Nephron (organoid): Measurements from ENCODE around the gene GPSM1.

ENCODE experiments used
- H3K27ac Mint-ChIP-seq, 3 experiments: 2 replicates each; pipeline ENCODE4 v1.8.0; 2020; ENCODE audit warnings: mixed read lengths in 3 of 3, mild to moderate bottlenecking in 2 of 3, moderate library complexity in 1 of 3
- H3K27me3 Mint-ChIP-seq: 2 replicates; pipeline ENCODE4 v1.8.0; 2021; ENCODE audit warnings: low read depth, mild to moderate bottlenecking, moderate library complexity, mixed read lengths
- H3K36me3 Mint-ChIP-seq: 2 replicates; pipeline ENCODE4 v1.8.0; 2020; ENCODE audit warnings: low read depth, mixed read lengths
- H3K4me1 Mint-ChIP-seq: 2 replicates; pipeline ENCODE4 v1.8.0; 2020; ENCODE audit warnings: mixed read lengths
- H3K4me3 Mint-ChIP-seq, 3 experiments: 2 replicates each; pipeline ENCODE4 v1.8.0; 2020; ENCODE audit warnings: mild to moderate bottlenecking in 3 of 3, mixed read lengths in 3 of 3, moderate library complexity in 2 of 3
- H3K9me3 Mint-ChIP-seq: 2 replicates; pipeline ENCODE4 v1.8.0; 2020; ENCODE audit warnings: mixed read lengths
- CTCF ChIP-seq, 3 experiments: fragments of 200-600 bp; sonication (generic); IDR thresholded peaks; one replicate each; pipeline ENCODE4 v1.5.0; 2021; ENCODE audit warnings: antibody characterized with exemption in 3 of 3; ENCODE audit not compliant: unreplicated experiment in 3 of 3

Gene GPSM1

GRCh38 chr9:136321561-136321960 lies 5.8 kb upstream of the GPSM1 start:
- no peak for TF ChIP-seq CTCF (IDR thresholded peaks at IDR 0.05; ENCODE audit: unreplicated experiment in 3 of 3)
- H3K27me3 Mint-ChIP-seq, result peaks cover 6% of the 10 kb centered on the region

GRCh38 chr9:136322756-136323330 lies 4.5 kb upstream of the GPSM1 start:
- peaks cover 3% of the 10 kb centered on the region for H3K9me3 Mint-ChIP-seq
- TF ChIP-seq CTCF (IDR thresholded peaks at IDR 0.05; ENCODE audit: unreplicated experiment in 3 of 3), result no peak
- no peaks in the 10 kb centered on the region for H3K36me3 Mint-ChIP-seq
- no peak overlapping the region for H3K4me3 Mint-ChIP-seq
- H3K4me1 Mint-ChIP-seq, result peaks cover 12% of the 10 kb centered on the region
- H3K27ac Mint-ChIP-seq, result peak overlapping the region in 2 of 3 experiments; percentile 68
- H3K27me3 Mint-ChIP-seq, result peaks cover 6% of the 10 kb centered on the region

More at GRCh38 chr9:136321561-136321960, 5.8 kb upstream of the GPSM1 start:
- no peak overlapping the region for H3K4me3 Mint-ChIP-seq
- no peak overlapping the region for H3K27ac Mint-ChIP-seq
- peaks cover 12% of the 10 kb centered on the region for H3K4me1 Mint-ChIP-seq
- peaks cover 5% of the 10 kb centered on the region for H3K9me3 Mint-ChIP-seq
- H3K36me3 Mint-ChIP-seq, result peaks cover under 1% of the 10 kb centered on the region

- H3K27ac Mint-ChIP-seq, result peak overlapping the region in 2 of 3 experiments; percentile 48 to 70
- peaks cover 3% of the 10 kb centered on the region for H3K9me3 Mint-ChIP-seq
- TF ChIP-seq CTCF (IDR thresholded peaks at IDR 0.05; ENCODE audit: unreplicated experiment in 3 of 3), result no peak
- peaks cover 12% of the 10 kb centered on the region for H3K4me1 Mint-ChIP-seq
- no peak overlapping the region for H3K4me3 Mint-ChIP-seq
- H3K27me3 Mint-ChIP-seq, result peaks cover 6% of the 10 kb centered on the region
- no peaks in the 10 kb centered on the region for H3K36me3 Mint-ChIP-seq
These were observed 4.0 kb upstream of the GPSM1 start for GRCh38 chr9:136323371-136323789.

GRCh38 chr9:136324501-136325300 lies 2.6 kb upstream of the GPSM1 start:
- TF ChIP-seq CTCF (IDR thresholded peaks at IDR 0.05; ENCODE audit: unreplicated experiment in 3 of 3), result no peak
- Mint-ChIP-seq H3K4me1 (peaks cover 22% of the 10 kb centered on the region), H3K27ac (peak overlapping the region in 1 of 3 experiments; percentile 94), H3K36me3 (no peaks in the 10 kb centered on the region), H3K9me3 (peaks cover 3% of the 10 kb centered on the region), H3K4me3 (peak overlapping the region in 1 of 3 experiments; percentile 63), H3K27me3 (peaks cover 6% of the 10 kb centered on the region)

- peak overlapping the region in 2 of 3 experiments; percentile 27 to 46 for H3K4me3 Mint-ChIP-seq
- H3K27ac Mint-ChIP-seq, result peak overlapping the region; percentile 71 to 94 (median 94)
- no peaks in the 10 kb centered on the region for H3K36me3 Mint-ChIP-seq
- peaks cover 3% of the 10 kb centered on the region for H3K9me3 Mint-ChIP-seq
- H3K27me3 Mint-ChIP-seq, result peaks cover 6% of the 10 kb centered on the region
- TF ChIP-seq CTCF (IDR thresholded peaks at IDR 0.05; ENCODE audit: unreplicated experiment in 3 of 3), result no peak
- H3K4me1 Mint-ChIP-seq, result peaks cover 22% of the 10 kb centered on the region
These were observed 2.0 kb upstream of the GPSM1 start for GRCh38 chr9:136325358-136325757.
